ENCODE results near the gene AHI1.
A peak's percentile ranks its signal among the peaks of the same experiment; 100 is the strongest.

AHI1 gene

DNA sequence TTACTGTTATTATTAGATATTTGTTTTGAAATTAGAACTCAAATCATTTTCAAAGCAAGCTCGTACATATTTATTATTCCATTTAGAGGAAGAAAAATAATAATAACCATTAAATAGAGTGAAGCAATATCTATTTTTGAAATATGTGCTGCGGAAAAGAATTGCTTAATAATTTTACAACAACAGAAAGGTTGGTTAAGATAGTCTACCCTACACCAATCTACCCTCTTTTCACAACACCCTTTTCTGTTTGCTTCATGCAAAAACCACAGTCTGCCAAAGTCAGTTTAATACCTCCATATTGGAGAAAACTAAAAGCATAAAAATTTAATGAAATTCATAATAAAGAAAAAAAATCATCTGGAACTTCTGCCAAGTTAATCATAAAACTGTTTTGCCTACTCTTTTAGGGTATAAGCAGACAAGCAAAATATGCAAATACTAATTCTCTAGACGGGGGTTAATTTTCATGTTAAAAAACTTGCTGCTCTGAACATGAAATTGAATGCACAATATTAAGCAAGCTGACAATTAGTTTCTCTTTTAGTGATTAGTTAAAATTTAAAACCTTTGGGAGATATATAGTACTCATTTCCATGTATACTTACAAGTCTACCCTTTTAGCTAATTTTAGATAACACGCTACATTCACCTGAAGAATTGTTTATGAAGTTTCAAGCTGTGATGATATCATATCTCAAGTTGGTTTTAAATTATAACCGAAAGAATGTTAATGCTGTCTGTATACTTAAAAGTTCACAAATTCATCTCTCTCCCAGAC lies 100.2 kb downstream of the AHI1 start:
- H3K4me3 ChIP-seq (ENCODE audit: low read depth, low read length): no peak overlapping the region
- peak; percentile 83 for DNase-seq (ENCODE audit: low read depth)
- TF ChIP-seq POLR2A (IDR thresholded peaks at IDR 0.05; ENCODE audit: extremely low read depth, insufficient read length) (no peak), MYC (IDR thresholded peaks at IDR 0.05; ENCODE audit: low read depth, low read length) (no peak)
- TF ChIP-seq, protein P1, sequence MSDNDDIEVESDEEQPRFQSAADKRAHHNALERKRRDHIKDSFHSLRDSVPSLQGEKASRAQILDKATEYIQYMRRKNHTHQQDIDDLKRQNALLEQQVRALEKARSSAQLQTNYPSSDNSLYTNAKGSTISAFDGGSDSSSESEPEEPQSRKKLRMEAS (IDR thresholded peaks at IDR 0.05; ENCODE audit: low read depth, low read length): no peak
- TF ChIP-seq, protein P2, sequence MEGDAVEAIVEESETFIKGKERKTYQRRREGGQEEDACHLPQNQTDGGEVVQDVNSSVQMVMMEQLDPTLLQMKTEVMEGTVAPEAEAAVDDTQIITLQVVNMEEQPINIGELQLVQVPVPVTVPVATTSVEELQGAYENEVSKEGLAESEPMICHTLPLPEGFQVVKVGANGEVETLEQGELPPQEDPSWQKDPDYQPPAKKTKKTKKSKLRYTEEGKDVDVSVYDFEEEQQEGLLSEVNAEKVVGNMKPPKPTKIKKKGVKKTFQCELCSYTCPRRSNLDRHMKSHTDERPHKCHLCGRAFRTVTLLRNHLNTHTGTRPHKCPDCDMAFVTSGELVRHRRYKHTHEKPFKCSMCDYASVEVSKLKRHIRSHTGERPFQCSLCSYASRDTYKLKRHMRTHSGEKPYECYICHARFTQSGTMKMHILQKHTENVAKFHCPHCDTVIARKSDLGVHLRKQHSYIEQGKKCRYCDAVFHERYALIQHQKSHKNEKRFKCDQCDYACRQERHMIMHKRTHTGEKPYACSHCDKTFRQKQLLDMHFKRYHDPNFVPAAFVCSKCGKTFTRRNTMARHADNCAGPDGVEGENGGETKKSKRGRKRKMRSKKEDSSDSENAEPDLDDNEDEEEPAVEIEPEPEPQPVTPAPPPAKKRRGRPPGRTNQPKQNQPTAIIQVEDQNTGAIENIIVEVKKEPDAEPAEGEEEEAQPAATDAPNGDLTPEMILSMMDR (IDR thresholded peaks at IDR 0.05; ENCODE audit: low read depth, low read length): no peak

DNA sequence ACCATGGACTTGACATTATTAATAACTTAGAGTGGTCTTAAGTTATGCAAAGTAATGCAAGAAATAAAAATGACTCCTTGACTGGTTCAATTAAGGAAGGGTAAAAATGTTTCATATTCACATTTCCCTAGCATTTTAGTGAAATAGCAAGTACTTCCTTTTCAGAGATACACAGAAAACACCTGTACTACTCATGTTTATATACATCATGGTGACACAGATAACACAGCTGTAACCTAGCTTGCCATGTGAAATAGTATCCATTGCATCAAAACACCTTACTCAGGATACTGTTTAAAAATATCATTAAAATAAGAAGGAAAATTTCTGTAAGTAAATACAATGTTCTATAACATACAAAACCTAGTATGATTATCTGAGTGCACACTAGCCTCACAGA lies 102.4 kb downstream of the AHI1 start:
- no peak for DNase-seq (ENCODE audit: low read depth)
- TF ChIP-seq, protein P1 (IDR thresholded peaks at IDR 0.05; ENCODE audit: low read depth, low read length): no peak
- TF ChIP-seq POLR2A (IDR thresholded peaks at IDR 0.05; ENCODE audit: extremely low read depth, insufficient read length) (no peak), MYC (IDR thresholded peaks at IDR 0.05; ENCODE audit: low read depth, low read length) (no peak)
- TF ChIP-seq, protein P2 (IDR thresholded peaks at IDR 0.05; ENCODE audit: low read depth, low read length): no peak
- no peak overlapping the region for H3K4me3 ChIP-seq (ENCODE audit: low read depth, low read length)

- TF ChIP-seq, protein P2 (IDR thresholded peaks at IDR 0.05; ENCODE audit: low read depth, low read length): no peak
- TF ChIP-seq MYC (IDR thresholded peaks at IDR 0.05; ENCODE audit: low read depth, low read length) (no peak), POLR2A (IDR thresholded peaks at IDR 0.05; ENCODE audit: extremely low read depth, insufficient read length) (no peak)
- no peak for DNase-seq (ENCODE audit: low read depth)
- H3K4me3 ChIP-seq (ENCODE audit: low read depth, low read length): no peak overlapping the region
Measured at GRCh38 chr6:135393289-135393688, 104.3 kb downstream of the AHI1 start.

GRCh38 chr6:135390458-135390857 lies 107.1 kb downstream of the AHI1 start:
- DNase-seq (ENCODE audit: low read depth): no peak
- no peak for TF ChIP-seq MYC (IDR thresholded peaks at IDR 0.05; ENCODE audit: low read depth, low read length)
- no peak for TF ChIP-seq POLR2A (IDR thresholded peaks at IDR 0.05; ENCODE audit: extremely low read depth, insufficient read length)
- TF ChIP-seq, protein P1 (IDR thresholded peaks at IDR 0.05; ENCODE audit: low read depth, low read length): no peak
- TF ChIP-seq, protein P2 (IDR thresholded peaks at IDR 0.05; ENCODE audit: low read depth, low read length): no peak
- no peak overlapping the region for H3K4me3 ChIP-seq (ENCODE audit: low read depth, low read length)

GRCh38 chr6:135385299-135385698 lies 112.2 kb downstream of the AHI1 start:
- TF ChIP-seq, protein P1 (IDR thresholded peaks at IDR 0.05; ENCODE audit: low read depth, low read length): no peak
- TF ChIP-seq POLR2A (IDR thresholded peaks at IDR 0.05; ENCODE audit: extremely low read depth, insufficient read length): no peak
- TF ChIP-seq, protein P2 (IDR thresholded peaks at IDR 0.05; ENCODE audit: low read depth, low read length): no peak
- no peak for TF ChIP-seq MYC (IDR thresholded peaks at IDR 0.05; ENCODE audit: low read depth, low read length)
- no peak overlapping the region for H3K4me3 ChIP-seq (ENCODE audit: low read depth, low read length)
- DNase-seq (ENCODE audit: low read depth): no peak
